Measurements from ENCODE around the gene LTBR.

Gene LTBR

GRCh38 chr12:6380141-6381121, 3.5 kb upstream of the LTBR start:
- no peak for DNase-seq (ENCODE audit: low read depth, low spot score)
- peak overlapping the region; percentile 42 for H3K27ac ChIP-seq

DNA sequence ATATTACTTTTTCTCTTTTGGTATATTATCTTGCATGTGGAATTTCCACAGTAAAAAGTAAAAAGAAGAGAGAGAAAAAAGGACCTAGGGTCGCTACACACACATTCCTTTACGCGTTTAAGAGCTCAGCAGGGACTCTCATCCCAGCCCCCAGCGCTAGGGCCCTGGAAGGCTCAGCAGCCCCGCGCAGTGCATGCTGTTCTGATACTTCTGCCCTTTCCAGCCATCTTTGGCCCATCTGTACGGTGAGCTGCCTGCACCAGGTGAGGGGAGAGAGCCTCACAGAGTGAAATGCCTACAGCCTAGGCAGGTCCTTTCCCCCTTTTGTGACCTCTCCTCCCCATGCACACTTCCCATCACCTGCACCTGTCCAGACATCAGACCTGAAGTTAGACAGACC, 1.6 kb upstream of the LTBR start:
- DNase-seq (ENCODE audit: low read depth, low spot score), result no peak

DNA sequence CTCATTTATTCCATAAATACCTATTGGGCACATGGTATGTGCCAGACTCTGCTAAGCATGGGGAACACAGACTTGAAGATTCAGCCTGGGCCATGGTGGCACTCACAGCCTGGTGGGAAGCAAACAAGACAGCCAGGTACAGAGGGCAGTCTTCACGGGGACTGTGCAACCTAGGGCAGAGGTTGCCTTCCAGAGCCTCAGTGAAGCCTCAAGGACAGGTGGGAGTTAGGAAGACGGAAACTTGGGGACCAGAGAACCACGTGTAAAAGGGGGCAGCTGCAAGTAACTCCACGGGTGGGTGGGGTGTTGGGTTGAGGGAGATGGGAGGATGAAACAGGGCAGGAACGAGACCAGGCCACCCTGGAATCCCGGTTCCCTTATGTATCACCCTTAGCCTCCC, 980 bp upstream of the LTBR start:
- H3K27ac ChIP-seq, result peak overlapping the region; percentile 88

More for the DNA sequence above, 1.6 kb upstream of the LTBR start:
- no peak overlapping the region for H3K27ac ChIP-seq

DNA sequence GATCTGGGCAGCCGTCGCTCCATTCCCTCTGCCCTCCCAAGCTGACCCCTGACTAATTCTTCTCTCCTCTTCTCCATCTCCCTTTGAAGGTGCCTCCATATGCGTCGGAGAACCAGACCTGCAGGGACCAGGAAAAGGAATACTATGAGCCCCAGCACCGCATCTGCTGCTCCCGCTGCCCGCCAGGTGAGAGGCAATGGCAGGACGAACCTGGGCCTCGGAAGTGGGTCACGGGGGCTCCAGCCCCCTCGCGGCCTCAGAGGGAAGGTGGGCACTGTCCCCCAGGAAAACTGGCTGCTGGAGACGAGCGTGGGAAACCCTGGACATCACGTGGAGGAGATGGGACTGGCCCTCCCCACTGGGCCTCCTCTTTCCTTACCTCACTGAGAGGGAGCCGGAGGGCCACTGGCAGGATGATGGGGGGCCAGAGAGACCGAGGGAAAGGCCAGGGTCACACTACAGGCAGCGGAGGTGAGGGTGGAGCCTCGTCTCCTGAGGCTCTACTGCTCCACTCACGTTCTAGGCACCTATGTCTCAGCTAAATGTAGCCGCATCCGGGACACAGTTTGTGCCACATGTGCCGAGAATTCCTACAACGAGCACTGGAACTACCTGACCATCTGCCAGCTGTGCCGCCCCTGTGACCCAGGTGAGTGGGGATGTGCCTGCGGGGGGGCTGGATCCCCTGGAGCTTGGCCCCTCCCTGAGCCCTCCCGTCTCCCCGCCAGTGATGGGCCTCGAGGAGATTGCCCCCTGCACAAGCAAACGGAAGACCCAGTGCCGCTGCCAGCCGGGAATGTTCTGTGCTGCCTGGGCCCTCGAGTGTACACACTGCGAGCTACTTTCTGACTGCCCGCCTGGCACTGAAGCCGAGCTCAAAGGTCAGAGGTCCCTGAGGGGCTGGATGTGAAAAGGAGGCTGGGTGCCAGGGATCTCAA, 806 bp downstream of the LTBR start:
- H3K27ac ChIP-seq, result peak overlapping the region; percentile 88
- no peak for DNase-seq (ENCODE audit: low read depth, low spot score)

More for the DNA sequence above, 980 bp upstream of the LTBR start:
- DNase-seq (ENCODE audit: low read depth, low spot score), result no peak

- no peak for DNase-seq (ENCODE audit: low read depth, low spot score)
- H3K27ac ChIP-seq, result no peak overlapping the region
Observed at GRCh38 chr12:6386038-6386437, 2.1 kb downstream of the LTBR start.

GRCh38 chr12:6386491-6386890, 2.5 kb downstream of the LTBR start:
- H3K27ac ChIP-seq, result no peak overlapping the region
- no peak for DNase-seq (ENCODE audit: low read depth, low spot score)

DNA sequence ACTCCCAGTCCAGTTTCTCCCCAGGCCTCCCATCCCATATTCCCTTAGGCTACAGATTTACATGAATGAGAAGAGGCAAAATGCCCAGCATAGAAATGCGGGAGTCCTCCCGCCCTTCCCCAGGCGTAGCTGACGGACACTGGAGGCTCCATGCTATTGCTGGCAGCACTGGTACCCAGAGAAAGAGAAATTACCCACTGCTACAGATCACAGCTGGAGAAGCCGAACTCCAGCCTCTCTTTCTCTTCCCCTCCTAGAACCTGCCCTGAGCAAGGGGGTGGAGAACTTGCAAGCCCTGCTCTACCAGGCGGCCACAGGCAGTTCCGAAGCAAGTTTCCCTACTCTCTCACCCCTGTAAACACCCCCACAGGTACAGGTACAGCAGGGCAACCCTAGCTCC, 3.6 kb downstream of the LTBR start:
- no peak for DNase-seq (ENCODE audit: low read depth, low spot score)
- H3K27ac ChIP-seq, result no peak overlapping the region

DNA sequence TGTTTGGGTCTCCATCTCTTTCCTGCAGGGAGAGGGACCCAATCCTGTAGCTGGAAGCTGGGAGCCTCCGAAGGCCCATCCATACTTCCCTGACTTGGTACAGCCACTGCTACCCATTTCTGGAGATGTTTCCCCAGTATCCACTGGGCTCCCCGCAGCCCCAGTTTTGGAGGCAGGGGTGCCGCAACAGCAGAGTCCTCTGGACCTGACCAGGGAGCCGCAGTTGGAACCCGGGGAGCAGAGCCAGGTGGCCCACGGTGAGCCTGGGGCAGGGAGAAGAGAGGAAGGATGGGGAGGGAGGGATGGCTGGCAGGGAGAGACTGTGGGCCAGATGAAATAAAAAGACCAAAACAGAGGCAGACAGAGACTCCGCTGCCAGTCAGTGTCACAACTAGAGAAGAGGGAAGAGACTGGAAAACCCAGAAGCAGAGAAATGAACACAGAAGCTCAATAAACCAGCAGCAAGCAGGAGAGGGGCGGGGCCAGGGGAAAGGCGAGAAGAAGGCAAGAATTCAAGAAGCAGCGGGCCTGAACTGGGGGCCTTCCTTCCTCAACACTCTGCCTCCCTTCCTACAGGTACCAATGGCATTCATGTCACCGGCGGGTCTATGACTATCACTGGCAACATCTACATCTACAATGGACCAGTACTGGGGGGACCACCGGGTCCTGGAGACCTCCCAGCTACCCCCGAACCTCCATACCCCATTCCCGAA, 6.3 kb downstream of the LTBR start:
- no peak for DNase-seq (ENCODE audit: low read depth, low spot score)
- no peak overlapping the region for H3K27ac ChIP-seq

DNA sequence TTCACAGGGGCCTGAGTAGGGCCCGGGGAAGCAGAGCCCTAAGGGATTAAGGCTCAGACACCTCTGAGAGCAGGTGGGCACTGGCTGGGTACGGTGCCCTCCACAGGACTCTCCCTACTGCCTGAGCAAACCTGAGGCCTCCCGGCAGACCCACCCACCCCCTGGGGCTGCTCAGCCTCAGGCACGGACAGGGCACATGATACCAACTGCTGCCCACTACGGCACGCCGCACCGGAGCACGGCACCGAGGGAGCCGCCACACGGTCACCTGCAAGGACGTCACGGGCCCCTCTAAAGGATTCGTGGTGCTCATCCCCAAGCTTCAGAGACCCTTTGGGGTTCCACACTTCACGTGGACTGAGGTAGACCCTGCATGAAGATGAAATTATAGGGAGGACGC, 7.1 kb downstream of the LTBR start:
- no peak for DNase-seq (ENCODE audit: low read depth, low spot score)
- no peak overlapping the region for H3K27ac ChIP-seq

DNA sequence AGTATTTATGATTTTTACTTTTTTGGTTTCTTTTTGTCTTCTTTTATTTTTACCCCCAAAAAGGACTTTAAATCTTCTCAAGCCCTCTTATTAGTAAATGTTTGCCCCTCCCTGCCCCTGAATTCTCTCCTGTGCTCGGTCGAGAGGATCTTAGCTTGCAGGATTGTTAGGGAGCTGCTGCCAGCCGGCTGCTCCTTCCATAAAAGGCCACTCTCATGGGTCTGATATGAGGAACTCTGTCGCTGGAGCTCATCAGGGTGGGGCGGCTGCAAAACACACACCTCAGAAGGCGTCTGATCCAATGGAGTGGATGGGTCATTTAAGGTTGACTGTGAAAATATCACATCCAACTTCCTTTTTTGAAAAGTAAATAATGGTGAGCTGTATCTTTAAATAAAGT, 8.5 kb downstream of the LTBR start:
- H3K27ac ChIP-seq, result peak overlapping the region; percentile 65
- no peak for DNase-seq (ENCODE audit: low read depth, low spot score)

DNA sequence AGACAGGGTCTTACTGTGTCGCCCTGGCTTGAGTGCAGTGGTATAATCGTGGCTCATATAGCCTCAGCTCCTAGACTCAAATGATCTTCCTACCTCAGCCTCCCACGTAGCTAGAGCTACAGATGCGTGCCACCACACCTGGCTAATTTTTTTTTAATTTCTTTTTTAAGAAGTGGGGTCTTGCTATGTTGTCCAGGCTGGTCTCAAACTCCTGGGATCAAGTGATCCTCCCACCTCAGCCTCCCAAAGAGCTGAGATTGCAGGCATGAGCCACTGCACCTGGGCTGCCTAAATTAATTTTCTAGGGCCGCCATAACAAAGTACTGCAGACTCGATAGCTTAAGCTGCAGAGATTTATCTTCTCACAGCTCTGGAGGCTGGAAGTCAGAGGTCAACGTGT, 9.1 kb downstream of the LTBR start:
- DNase-seq (ENCODE audit: low read depth, low spot score), result no peak

GRCh38 chr12:6394398-6394797, 10.4 kb downstream of the LTBR start:
- DNase-seq (ENCODE audit: low read depth, low spot score), result no peak
- H3K27ac ChIP-seq, result no peak overlapping the region

More for the DNA sequence above, 9.1 kb downstream of the LTBR start:
- peak overlapping the region; percentile 65 for H3K27ac ChIP-seq

DNA sequence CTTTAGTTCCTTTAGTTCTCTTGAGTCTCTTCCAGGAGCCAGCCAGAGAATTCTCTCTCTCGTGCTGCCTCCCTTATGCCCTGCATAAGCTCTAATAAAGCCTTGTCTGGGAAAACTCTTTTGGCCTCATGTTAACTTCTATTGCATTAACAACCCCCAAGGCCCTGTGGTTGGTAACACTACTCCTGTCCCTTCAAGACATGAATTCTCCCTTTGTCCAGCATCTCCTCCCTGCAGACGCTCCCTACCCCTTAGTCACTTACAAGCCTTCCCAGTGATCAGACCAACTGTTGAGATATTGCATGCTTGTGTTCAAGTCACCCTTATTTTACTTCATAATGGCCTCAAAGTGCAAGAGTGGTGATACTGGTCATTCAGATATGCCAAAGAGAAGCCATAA, 12.1 kb downstream of the LTBR start:
- DNase-seq (ENCODE audit: low read depth, low spot score), result no peak

GRCh38 chr12:6399884-6400644, 16.1 kb downstream of the LTBR start:
- DNase-seq (ENCODE audit: low read depth, low spot score), result no peak
- H3K27ac ChIP-seq, result no peak overlapping the region

More for the DNA sequence above, 12.1 kb downstream of the LTBR start:
- no peak overlapping the region for H3K27ac ChIP-seq

GRCh38 chr12:6404390-6404789, 20.4 kb downstream of the LTBR start:
- H3K27ac ChIP-seq, result no peak overlapping the region
- no peak for DNase-seq (ENCODE audit: low read depth, low spot score)

DNA sequence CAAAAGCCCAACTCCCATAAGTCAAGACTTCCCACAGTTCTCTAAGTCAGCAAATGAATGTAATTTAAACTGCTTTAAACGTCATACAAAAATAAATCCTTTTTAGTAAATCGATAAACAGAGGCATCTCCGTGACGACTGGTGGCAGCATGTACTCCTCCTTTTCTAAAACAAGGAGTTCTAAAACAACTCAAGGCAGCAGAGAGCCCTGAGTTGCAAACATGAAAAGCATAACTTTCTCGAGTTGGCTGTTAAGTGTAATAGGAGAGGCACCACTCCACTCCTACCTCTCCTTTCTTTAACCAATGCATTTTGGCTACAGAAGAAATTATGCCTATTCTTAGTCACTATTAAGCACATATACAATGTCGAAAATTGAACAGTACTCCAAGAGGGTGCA, 22.0 kb downstream of the LTBR start:
- no peak for DNase-seq (ENCODE audit: low read depth, low spot score)
- H3K27ac ChIP-seq, result no peak overlapping the region

GRCh38 chr12:6407236-6407954, 23.4 kb downstream of the LTBR start:
- H3K27ac ChIP-seq, result no peak overlapping the region
- DNase-seq (ENCODE audit: low read depth, low spot score), result no peak

DNA sequence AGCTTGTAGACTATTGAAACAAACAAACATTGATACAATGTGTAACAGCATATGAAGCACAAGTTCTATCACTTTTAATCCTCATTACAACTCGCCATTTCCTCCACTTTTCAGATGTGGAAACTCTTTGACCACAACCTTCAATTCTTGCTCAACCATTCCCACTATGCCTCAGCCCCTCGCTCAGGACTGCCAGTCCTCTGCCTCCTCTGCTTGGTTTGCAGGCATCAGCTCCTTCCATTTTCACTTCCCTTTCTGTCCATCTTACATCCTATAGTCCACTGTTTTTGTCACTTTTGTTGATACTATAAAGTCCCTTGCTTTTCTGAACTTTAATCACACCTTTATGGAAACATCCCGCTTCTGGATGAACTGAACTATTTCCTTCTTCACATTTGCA, 32.6 kb downstream of the LTBR start:
- DNase-seq (ENCODE audit: low read depth, low spot score), result no peak
- no peak overlapping the region for H3K27ac ChIP-seq

- no peak overlapping the region for H3K27ac ChIP-seq
- no peak for DNase-seq (ENCODE audit: low read depth, low spot score)
Observed at GRCh38 chr12:6418796-6419195, 34.8 kb downstream of the LTBR start.

Measured in epithelial cell of prostate (primary cell).